Endodermal cell (in vitro differentiated cells): Measurements from ENCODE around the gene KRTAP5-6. TPM values are rescaled to one million over a fixed set of nuclear protein-coding genes. Genes with fewer than 3 reads are reported as not detected.
"Not testable (repeated sequence)": the region's sequence is repeated elsewhere in the genome, so short reads cannot be mapped to it uniquely, and the experiment has no call there.

Experiments used
- DNase-seq: peaks from one replicate; pipeline ENCODE4 v3.0.0-alpha.2; 2017
- H3K27ac ChIP-seq: 2 replicates; pipeline ENCODE4 v1.5.1; 2013; ENCODE audit warnings: mild to moderate bottlenecking, low read depth, low read length, moderate library complexity
- H3K27me3 ChIP-seq: 2 replicates; pipeline ENCODE4 v1.6.1; 2013; ENCODE audit warnings: mild to moderate bottlenecking, low read length, moderate library complexity; ENCODE audit not compliant: insufficient read depth, control insufficient read depth, poor library complexity, severe bottlenecking
- H3K36me3 ChIP-seq: 2 replicates; pipeline ENCODE4 v1.7.0; 2013; ENCODE audit warnings: mild to moderate bottlenecking, low read length, moderate library complexity; ENCODE audit not compliant: control insufficient read depth, insufficient read depth
- H3K4me1 ChIP-seq: one replicate; pipeline ENCODE4 v1.7.0; 2013; ENCODE audit warnings: low read length; ENCODE audit not compliant: control insufficient read depth, insufficient read depth
- H3K4me3 ChIP-seq: 2 replicates; pipeline ENCODE4 v1.5.1; 2013; ENCODE audit warnings: mild to moderate bottlenecking, low read length, moderate library complexity
- H3K9ac ChIP-seq: 2 replicates; pipeline ENCODE4 v1.6.1; 2013; ENCODE audit warnings: mild to moderate bottlenecking, low read length, moderate library complexity; ENCODE audit not compliant: poor library complexity, severe bottlenecking; ENCODE audit errors: extremely low read depth
- H3K9me3 ChIP-seq: 2 replicates; pipeline ENCODE4 v1.6.1; 2013; ENCODE audit warnings: mild to moderate bottlenecking, low read length, moderate library complexity; ENCODE audit not compliant: control insufficient read depth
- H3K27ac Mint-ChIP-seq: 2 replicates; pipeline ENCODE4 v1.8.0; 2020; ENCODE audit warnings: mixed read lengths
- H3K27me3 Mint-ChIP-seq: 2 replicates; pipeline ENCODE4 v1.8.0; 2021; ENCODE audit warnings: mild to moderate bottlenecking, mixed read lengths; ENCODE audit not compliant: insufficient read depth
- H3K36me3 Mint-ChIP-seq: 2 replicates; pipeline ENCODE4 v1.8.0; 2020; ENCODE audit warnings: low read depth, mixed read lengths
- H3K4me1 Mint-ChIP-seq: 2 replicates; pipeline ENCODE4 v1.8.0; 2020; ENCODE audit warnings: mixed read lengths
- H3K4me3 Mint-ChIP-seq: 2 replicates; pipeline ENCODE4 v1.8.0; 2020; ENCODE audit warnings: mild to moderate bottlenecking, moderate library complexity, mixed read lengths
- H3K9me3 Mint-ChIP-seq: 2 replicates; pipeline ENCODE4 v1.8.0; 2020; ENCODE audit warnings: mild to moderate bottlenecking, mixed read lengths
- WGBS, 2 experiments: methylation state at CpG; one replicate each; pipeline versions ENCODE4 v1.1.5 to v1.1.7; 2013; ENCODE audit warnings: missing lambda C conversion rate in 2 of 2, mixed read lengths in 1 of 2; ENCODE audit not compliant: insufficient coverage in 1 of 2, insufficient read length in 1 of 2; 5-methylcytosine and 5-hydroxymethylcytosine counted together
- total RNA-seq, 2 donors: library from RNA; stranded (reverse); fragmentation: NEBNext Ultra II Directional in 1 of 2; extraction: Animal tissue kit (Norgen Biotek cat#: 25700) in 1 of 2; gene quantifications; 2 replicates in 1 of 2; 3 replicates in 1 of 2; pipeline ENCODE4 v1.2.1, GENCODE V29; 2021
- TF ChIP-seq, protein P1 (sequence below): fragments of 200-600 bp; sonication (generic); conservative IDR thresholded peaks from 2 replicates; pipeline ENCODE4 v1.5.0; 2021; ENCODE audit warnings: antibody characterized with exemption, mild to moderate bottlenecking

The KRTAP5-6 gene
- total RNA-seq, 2 donors from 2014 or later = not detected

DNA sequence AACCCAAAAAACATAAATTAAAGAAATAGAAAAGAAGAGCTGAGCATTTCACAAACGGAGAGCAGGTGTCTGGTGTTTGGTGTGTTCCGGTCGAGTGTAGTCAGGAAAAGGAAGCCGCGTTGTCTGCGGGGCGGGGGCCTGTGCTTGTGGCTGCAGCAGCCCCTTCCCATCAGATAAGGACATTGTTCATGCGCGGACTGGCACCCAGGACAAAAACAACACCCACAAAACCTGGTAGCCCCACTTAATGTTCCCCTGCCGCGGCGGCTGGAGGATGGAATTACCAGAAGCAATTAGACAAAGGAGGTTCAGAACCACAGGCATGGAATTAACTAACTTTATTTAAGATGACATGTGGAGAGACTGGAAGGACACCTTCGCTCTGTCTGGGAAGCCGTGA lies 37.5 kb upstream of the KRTAP5-6 start:
- Histone ChIP-seq H3K9ac (no peak overlapping the region), H3K27ac (no peak overlapping the region), H3K36me3 (no peaks in the 10 kb centered on the region), H3K27me3 (peaks cover 39% of the 10 kb centered on the region), H3K9me3 (no peaks in the 10 kb centered on the region), H3K4me1 (no peaks in the 10 kb centered on the region), H3K4me3 (no peak overlapping the region)
- Mint-ChIP-seq H3K36me3 (no peaks in the 10 kb centered on the region), H3K27me3 (peaks cover 52% of the 10 kb centered on the region), H3K4me1 (no peaks in the 10 kb centered on the region), H3K4me3 (no peak overlapping the region), H3K27ac (no peak overlapping the region), H3K9me3 (no peaks in the 10 kb centered on the region)
- TF ChIP-seq, protein P1, sequence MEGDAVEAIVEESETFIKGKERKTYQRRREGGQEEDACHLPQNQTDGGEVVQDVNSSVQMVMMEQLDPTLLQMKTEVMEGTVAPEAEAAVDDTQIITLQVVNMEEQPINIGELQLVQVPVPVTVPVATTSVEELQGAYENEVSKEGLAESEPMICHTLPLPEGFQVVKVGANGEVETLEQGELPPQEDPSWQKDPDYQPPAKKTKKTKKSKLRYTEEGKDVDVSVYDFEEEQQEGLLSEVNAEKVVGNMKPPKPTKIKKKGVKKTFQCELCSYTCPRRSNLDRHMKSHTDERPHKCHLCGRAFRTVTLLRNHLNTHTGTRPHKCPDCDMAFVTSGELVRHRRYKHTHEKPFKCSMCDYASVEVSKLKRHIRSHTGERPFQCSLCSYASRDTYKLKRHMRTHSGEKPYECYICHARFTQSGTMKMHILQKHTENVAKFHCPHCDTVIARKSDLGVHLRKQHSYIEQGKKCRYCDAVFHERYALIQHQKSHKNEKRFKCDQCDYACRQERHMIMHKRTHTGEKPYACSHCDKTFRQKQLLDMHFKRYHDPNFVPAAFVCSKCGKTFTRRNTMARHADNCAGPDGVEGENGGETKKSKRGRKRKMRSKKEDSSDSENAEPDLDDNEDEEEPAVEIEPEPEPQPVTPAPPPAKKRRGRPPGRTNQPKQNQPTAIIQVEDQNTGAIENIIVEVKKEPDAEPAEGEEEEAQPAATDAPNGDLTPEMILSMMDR = no peak
- 93 to 94% methylated on average over 8 to 14 of the region's 14 CpGs for WGBS, 2 experiments
- no peak for DNase-seq

- Histone ChIP-seq H3K36me3 (no peaks in the 10 kb centered on the region), H3K4me1 (no peaks in the 10 kb centered on the region), H3K27ac (no peak overlapping the region), H3K27me3 (peaks cover 31% of the 10 kb centered on the region), H3K4me3 (no peak overlapping the region), H3K9me3 (no peaks in the 10 kb centered on the region), H3K9ac (no peak overlapping the region)
- Mint-ChIP-seq H3K36me3 (no peaks in the 10 kb centered on the region), H3K27ac (no peak overlapping the region), H3K4me1 (no peaks in the 10 kb centered on the region), H3K4me3 (no peak overlapping the region), H3K9me3 (no peaks in the 10 kb centered on the region), H3K27me3 (peaks cover 49% of the 10 kb centered on the region)
- TF ChIP-seq, protein P1 = no peak
- peak; percentile 30 for DNase-seq
- 85% methylated on average over 19 to 24 of the region's 24 CpGs for WGBS, 2 experiments
Observed at GRCh38 chr11:1660111-1660867, 36.7 kb upstream of the KRTAP5-6 start.

- H3K36me3 ChIP-seq, H3K27ac ChIP-seq, H3K36me3 Mint-ChIP-seq, H3K4me1 Mint-ChIP-seq, H3K27ac Mint-ChIP-seq, H3K9me3 Mint-ChIP-seq, H3K4me3 ChIP-seq, H3K9ac ChIP-seq, H3K4me3 Mint-ChIP-seq, H3K4me1 ChIP-seq, H3K9me3 ChIP-seq: not testable (repeated sequence)
- peaks cover 17% of the 10 kb centered on the region for H3K27me3 ChIP-seq
- DNase-seq = peak; percentile 12
- peaks cover 38% of the 10 kb centered on the region for H3K27me3 Mint-ChIP-seq
- 91% methylated on average over 11 of the region's 25 CpGs; no CpG with 5 or more reads in 1 of the 2 experiments for WGBS, 2 experiments
Observed at GRCh38 chr11:1661454-1662269, 35.3 kb upstream of the KRTAP5-6 start.

DNA sequence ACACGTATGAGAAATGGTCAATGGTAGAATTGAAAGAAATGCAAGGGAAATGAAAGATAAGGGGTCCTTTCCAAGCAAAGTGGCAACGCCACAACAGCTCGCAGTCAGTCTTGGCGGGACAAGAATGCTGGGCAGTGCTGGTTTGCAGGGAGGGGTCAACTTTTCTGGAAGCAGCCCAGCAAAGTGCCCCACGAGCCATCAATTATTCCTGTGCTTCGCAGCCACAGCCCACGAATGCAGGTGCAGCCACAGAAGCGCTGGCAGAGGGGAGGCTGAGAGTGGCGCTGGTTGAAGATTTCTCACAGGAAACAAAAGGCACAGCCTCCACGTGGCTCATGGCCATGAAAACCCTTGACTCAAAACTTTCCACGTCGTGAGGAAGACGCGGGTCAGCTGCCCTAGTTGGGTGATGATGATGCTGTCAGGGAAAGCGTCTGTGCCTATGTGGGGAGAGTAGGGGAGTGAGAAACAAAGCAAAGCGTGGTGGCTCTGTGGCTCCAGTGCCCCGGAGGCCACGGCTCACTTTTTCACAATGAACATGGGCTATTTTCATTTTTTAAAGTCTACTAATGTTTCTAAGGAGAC lies 34.2 kb upstream of the KRTAP5-6 start:
- peaks cover 28% of the 10 kb centered on the region for H3K27me3 Mint-ChIP-seq
- H3K4me1 Mint-ChIP-seq, H3K36me3 Mint-ChIP-seq, H3K27ac Mint-ChIP-seq, H3K4me3 ChIP-seq, H3K27ac ChIP-seq, H3K9ac ChIP-seq, H3K4me1 ChIP-seq, H3K4me3 Mint-ChIP-seq, H3K9me3 ChIP-seq, H3K36me3 ChIP-seq, H3K9me3 Mint-ChIP-seq: not testable (repeated sequence)
- peaks cover 15% of the 10 kb centered on the region for H3K27me3 ChIP-seq
- DNase-seq = peak; percentile 14
- 78 to 80% methylated on average over 1 to 14 of the region's 18 CpGs for WGBS, 2 experiments
